Lower lobe of right lung (tissue), 2 donors: Measurements from ENCODE around the gene CCDC144A. TPM values are rescaled to one million over a fixed set of nuclear protein-coding genes. Genes with fewer than 3 reads are reported as not detected.
A peak's percentile ranks its signal among the peaks of the same experiment; 100 is the strongest.
"Not testable (repeated sequence)": the region's sequence is repeated elsewhere in the genome, so short reads cannot be mapped to it uniquely, and the experiment has no call there.

ENCODE experiments used
- ATAC-seq, 2 donors: fragments of 200-7000 bp; cut with Tn5 transposase; one replicate each; pipeline ENCODE4 v1.9.1; 2020 to 2022; ENCODE audit warnings: mild to moderate bottlenecking in 2 of 2, moderate library complexity in 2 of 2
- DNase-seq: peaks from one replicate; pipeline ENCODE4 v3.0.0-alpha.2; 2020
- H3K27ac ChIP-seq: fragments of 200-600 bp; one replicate; pipeline ENCODE4 v1.8.0; 2022
- H3K27me3 ChIP-seq: fragments of 200-600 bp; one replicate; pipeline ENCODE4 v1.8.0; 2022; ENCODE audit warnings: low read depth
- H3K36me3 ChIP-seq: fragments of 200-600 bp; one replicate; pipeline ENCODE4 v1.8.0; 2022; ENCODE audit warnings: mild to moderate bottlenecking
- H3K4me1 ChIP-seq: fragments of 200-600 bp; one replicate; pipeline ENCODE4 v1.8.0; 2022
- H3K4me3 ChIP-seq: fragments of 200-600 bp; one replicate; pipeline ENCODE4 v1.8.0; 2022; ENCODE audit warnings: mild to moderate bottlenecking
- H3K9me3 ChIP-seq: fragments of 200-600 bp; one replicate; pipeline ENCODE4 v1.8.0; 2022
- intact Hi-C: fragments of 100-400 bp; cut with DNase I; formaldehyde crosslinking; loops from one replicate; pipeline ENCODE4 v1.11.0; 2022
- total RNA-seq: library from RNA; stranded (reverse); fragmentation: NEBNext Ultra II Directional; extraction: Animal tissue kit (Norgen Biotek cat#: 25700); gene quantifications from one replicate; pipeline ENCODE4 v1.2.1, GENCODE V29; 2021
- TF ChIP-seq, protein P1 (sequence below): fragments of 200-600 bp; IDR thresholded peaks from one replicate; pipeline ENCODE4 v1.8.0; 2022; ENCODE audit warnings: antibody characterized with exemption, mild to moderate bottlenecking
- donor health status: DM: no; HTN: yes; CAD: no; lungs with severe emphysema.

CCDC144A gene
- total RNA-seq, 1 donor from 2014 or later = 14.1 TPM

DNA sequence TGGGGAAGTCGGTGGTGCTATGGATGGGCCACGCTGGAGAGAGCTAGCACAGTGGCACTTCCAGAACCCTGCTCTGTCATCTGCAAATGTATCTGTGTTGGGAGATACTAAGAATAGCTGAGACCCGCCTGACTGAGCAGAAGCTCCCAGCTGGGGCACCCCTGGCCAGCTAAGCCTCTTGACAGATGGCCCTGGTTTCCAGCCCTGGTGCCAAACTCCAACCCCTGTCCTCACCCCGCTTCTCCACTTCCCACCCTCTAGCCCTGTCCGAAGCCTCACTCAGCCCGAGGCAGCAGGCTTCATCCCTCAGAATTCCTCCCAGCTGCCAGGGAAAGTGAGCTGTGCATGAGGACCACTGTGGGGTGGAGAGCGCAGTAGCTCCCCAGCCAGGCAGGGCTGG is 124.4 kb downstream of the CCDC144A start:
- DNase-seq = no peak
- peaks cover 8% of the 10 kb centered on the region for H3K27me3 ChIP-seq
- intact Hi-C loops = no loop called here
- H3K27ac ChIP-seq = no peak overlapping the region
- peak in 1 of 2 donors; percentile 15 for ATAC-seq
- H3K4me1 ChIP-seq = no peaks in the 10 kb centered on the region
- H3K9me3 ChIP-seq = no peaks in the 10 kb centered on the region
- H3K36me3 ChIP-seq = no peaks in the 10 kb centered on the region
- H3K4me3 ChIP-seq = no peak overlapping the region
- TF ChIP-seq, protein P1, sequence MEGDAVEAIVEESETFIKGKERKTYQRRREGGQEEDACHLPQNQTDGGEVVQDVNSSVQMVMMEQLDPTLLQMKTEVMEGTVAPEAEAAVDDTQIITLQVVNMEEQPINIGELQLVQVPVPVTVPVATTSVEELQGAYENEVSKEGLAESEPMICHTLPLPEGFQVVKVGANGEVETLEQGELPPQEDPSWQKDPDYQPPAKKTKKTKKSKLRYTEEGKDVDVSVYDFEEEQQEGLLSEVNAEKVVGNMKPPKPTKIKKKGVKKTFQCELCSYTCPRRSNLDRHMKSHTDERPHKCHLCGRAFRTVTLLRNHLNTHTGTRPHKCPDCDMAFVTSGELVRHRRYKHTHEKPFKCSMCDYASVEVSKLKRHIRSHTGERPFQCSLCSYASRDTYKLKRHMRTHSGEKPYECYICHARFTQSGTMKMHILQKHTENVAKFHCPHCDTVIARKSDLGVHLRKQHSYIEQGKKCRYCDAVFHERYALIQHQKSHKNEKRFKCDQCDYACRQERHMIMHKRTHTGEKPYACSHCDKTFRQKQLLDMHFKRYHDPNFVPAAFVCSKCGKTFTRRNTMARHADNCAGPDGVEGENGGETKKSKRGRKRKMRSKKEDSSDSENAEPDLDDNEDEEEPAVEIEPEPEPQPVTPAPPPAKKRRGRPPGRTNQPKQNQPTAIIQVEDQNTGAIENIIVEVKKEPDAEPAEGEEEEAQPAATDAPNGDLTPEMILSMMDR = no peak

DNA sequence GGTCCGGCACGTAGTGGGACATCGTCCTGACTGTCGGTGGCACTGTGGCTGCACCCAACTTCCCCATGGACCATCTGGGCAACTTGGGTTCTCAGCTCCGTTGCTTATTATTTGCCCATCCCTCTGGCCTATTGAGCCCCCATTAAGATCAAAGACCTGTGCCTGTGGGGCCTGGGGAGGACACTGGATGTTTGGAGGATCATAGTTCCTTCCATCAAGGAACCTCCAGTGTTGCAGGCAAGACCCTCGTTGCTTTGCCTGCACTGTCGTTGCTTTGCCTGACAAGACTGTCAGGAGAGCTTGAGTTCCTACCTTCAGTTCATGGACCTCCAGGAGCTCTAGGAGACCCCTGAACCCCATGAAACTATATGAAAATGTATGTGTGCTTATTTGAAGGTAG is 127.2 kb downstream of the CCDC144A start:
- no peak overlapping the region for H3K27ac ChIP-seq
- no peaks in the 10 kb centered on the region for H3K9me3 ChIP-seq
- no peak for ATAC-seq
- H3K4me1 ChIP-seq = peaks cover 7% of the 10 kb centered on the region
- H3K27me3 ChIP-seq = peaks cover 8% of the 10 kb centered on the region
- intact Hi-C loops = no loop called here
- DNase-seq = no peak
- TF ChIP-seq, protein P1 = no peak
- no peak overlapping the region for H3K4me3 ChIP-seq
- H3K36me3 ChIP-seq = no peaks in the 10 kb centered on the region

DNA sequence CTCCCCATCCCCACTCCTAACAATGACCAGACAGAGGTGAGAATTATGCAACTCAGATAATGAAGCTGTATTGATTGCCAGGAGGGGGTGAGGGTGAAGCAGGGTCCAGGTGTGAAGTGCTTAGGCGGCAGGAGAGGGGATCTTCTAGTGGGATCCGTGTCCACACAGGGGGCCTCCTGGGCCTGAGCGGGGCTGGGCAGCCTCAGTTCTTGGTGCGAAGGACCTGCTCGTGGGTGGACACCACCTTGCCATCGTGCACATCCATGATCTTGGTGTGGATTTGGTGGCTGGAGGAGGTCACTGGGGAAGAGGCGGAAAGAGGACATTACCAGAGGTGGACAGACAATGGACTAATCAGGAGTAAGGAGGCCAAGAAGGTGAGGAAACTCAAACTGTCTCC is 127.9 kb downstream of the CCDC144A start:
- H3K27me3 ChIP-seq, DNase-seq, intact Hi-C loops, H3K4me1 ChIP-seq, H3K9me3 ChIP-seq, H3K27ac ChIP-seq, ATAC-seq, H3K36me3 ChIP-seq, H3K4me3 ChIP-seq: not testable (repeated sequence)

DNA sequence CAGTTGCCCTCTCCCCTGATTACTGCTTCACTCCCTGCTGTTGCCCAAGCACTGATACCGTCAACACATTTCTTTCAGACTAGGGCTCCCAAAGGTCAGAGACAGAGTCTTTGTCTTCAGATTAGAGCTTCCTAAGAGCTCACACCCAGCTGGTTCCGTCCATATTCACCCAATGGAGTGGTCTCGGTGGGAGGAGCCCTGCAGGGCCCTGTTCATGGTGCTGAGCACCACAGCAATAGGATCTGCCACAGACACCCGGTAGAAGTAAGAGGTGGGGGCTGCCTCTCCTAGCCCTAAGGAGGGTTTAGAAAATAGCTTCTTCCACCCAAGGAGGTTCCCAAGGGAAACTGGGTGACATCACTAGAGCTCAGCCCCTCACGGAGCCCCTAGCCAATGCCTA is 128.3 kb downstream of the CCDC144A start:
- intact Hi-C loops = no loop called here
- TF ChIP-seq, protein P1 = no peak
- Histone ChIP-seq H3K9me3 (no peaks in the 10 kb centered on the region), H3K27ac (no peak overlapping the region), H3K36me3 (no peaks in the 10 kb centered on the region), H3K4me3 (no peak overlapping the region), H3K4me1 (peaks cover 7% of the 10 kb centered on the region), H3K27me3 (peaks cover 8% of the 10 kb centered on the region)
- ATAC-seq = no peak
- no peak for DNase-seq

DNA sequence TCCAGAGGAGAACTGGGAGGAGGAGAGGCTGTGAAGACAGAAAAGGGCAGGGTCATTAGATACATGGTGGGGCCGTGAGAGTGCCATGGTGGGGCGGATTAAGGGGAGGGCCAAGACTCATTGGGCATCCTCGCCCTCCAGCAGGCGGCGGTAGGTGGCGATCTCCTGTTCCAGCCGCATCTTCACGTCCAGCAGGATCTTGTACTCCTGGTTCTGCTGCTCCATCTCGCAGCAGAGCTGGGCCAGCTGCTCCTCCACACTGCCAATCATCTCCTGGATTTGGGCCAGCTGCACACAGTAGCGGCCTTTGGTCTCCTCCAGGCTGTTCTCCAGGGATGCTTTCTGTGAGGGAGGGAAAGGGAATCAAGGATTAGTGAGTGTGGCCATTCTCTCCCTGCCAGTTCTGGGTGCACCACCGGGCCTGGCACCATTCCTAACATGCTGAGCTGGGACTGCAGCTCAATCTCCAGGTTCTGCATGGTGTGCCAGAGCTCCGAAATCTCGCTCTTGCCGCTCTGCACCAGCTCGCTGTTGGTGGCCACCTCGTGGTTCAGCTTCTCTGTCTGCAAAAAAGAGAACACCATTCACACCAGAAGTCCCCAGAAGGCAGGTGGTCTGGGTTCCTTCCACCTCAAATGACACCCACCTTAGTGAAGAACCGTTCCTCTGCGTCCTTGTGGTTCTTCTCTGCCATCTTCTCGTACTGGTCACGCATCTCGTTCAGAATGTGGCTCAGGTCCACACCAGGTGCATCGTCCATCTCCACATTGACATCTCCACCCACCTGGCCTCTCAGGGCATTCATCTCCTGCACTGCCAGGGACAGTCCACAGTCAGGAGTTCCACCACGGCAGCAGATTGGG is 129.0 kb downstream of the CCDC144A start:
- Histone ChIP-seq H3K36me3 (no peaks in the 10 kb centered on the region), H3K4me1 (peaks cover 7% of the 10 kb centered on the region), H3K27me3 (peaks cover 8% of the 10 kb centered on the region), H3K27ac (no peak overlapping the region), H3K9me3 (no peaks in the 10 kb centered on the region), H3K4me3 (no peak overlapping the region)
- TF ChIP-seq, protein P1 = no peak
- DNase-seq = no peak
- intact Hi-C loops = no loop called here
- no peak for ATAC-seq

DNA sequence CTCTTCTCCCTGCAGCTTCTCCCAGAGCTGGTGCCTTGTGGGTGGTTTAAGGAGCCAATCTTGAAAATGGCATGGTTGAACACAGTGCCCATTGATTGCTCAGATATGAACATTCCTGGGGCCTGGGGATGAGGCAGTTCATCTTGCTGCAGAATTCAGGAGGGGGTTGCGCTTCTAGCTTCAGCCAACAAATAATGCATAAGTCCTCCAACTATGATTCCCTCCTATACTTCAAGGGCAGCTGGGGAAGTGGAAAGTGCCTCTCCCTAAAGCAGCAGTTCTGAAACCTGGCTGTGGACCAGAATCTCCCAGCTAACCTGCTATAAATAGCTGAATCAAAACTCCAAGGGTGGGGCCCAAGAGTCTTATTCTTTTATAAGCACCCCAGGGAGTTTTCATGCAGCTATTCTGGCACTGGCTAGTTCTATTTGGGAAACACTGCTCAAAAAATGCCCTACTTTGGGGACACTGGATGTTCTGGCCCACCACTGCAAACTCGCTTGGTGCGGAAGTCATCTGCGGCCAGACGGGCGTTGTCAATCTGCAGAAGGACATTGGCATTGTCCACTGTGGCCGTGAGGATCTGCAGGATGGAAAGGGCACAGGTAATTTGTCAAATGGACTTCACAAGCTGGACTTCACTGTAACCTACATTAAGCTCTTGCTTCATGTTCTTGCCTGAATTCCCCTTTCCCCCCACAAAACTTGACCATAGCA is 130.3 kb downstream of the CCDC144A start:
- Histone ChIP-seq H3K27me3 (peaks cover 4% of the 10 kb centered on the region), H3K27ac (no peak overlapping the region), H3K4me3 (no peak overlapping the region), H3K4me1 (peaks cover 7% of the 10 kb centered on the region), H3K9me3 (no peaks in the 10 kb centered on the region), H3K36me3 (no peaks in the 10 kb centered on the region)
- ATAC-seq (no peak), DNase-seq (no peak)
- TF ChIP-seq, protein P1 = no peak
- intact Hi-C loops = no loop called here
